Hematopoietic multipotent progenitor cell treated with erythropoietin and hydrocortisone succinate and interleukin-3 and kit ligand, for 15 days (in vitro differentiated cells): ENCODE measurements around the gene ZNF184.
"Not testable (repeated sequence)": the region's sequence is repeated elsewhere in the genome, so short reads cannot be mapped to it uniquely, and the experiment has no call there.

ENCODE experiments used
- DNase-seq: peaks from one replicate; pipeline ENCODE4 v3.0.0-alpha.2; 2015; ENCODE audit warnings: low spot score

Gene ZNF184

DNA sequence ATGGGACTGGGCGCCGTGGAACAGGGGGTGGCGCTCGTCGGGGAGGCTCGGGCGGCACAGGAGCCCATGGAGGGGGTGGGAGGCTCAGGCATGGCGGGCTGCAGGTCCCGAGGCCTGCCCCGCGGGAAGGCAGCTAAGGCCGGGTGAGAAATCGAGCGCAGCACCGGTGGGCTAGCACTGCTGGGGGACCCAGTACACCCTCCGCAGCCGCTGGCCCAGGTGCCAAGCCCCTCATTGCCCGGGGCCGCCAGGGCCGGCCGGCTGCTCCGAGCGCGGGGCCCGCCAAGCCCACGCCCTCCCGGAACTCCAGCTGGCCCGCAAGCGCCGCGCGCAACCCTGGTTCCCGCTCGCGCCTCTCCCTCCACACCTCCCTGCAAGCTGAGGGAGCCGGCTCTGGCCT lies 48.1 kb downstream of the ZNF184 start:
- DNase-seq = not testable (repeated sequence)

DNA sequence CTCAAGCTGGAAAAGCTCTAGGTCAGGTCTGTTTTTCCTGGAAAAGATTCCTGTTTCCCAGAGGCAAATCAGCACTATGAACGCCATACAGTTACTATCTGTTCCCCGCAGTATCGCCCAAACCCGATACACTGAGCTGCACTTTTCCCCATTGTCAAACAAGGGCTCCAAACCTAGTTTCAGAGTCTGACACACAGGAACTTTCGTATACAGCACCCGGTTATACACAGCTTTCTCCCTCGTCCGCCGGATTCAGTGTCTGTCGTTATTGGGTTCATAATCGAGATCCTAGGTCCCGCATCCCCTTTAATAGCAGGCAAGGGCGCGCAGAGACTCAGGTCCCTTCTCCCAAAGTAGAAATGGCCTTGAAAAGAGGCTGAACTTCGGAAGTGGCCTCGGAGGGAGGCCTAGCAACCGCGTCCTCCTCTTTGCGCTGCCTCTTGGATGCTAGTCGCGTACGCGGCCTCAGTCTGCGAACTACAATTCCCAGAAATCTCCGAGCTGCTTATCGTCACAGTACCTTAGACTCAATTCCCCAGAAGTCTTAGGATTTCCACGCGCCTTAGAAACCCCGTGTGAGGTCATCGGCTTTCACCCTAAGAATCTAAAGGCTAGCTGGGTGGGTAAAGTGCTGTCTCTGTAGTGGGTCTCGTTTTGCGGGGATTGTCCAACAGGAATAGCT lies 50.1 kb downstream of the ZNF184 start:
- DNase-seq = no peak

DNA sequence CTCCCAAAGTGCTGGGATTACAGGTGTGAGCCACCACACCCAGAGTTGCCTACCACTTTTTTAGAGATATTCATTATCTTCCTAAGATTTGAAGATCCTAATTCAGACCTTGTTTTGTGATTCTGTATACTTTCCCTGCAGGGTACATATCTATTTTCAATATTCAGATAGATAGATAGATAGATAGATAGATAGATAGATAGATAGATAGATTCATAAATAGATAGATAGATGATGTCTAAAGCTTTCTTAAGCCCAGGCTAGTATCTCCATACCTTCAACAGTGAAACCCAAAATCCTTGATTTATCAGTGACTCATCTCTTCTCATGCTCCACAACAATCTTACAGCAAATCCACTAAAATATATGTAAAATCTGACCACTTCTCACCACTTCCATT lies 53.5 kb downstream of the ZNF184 start:
- no peak for DNase-seq

DNA sequence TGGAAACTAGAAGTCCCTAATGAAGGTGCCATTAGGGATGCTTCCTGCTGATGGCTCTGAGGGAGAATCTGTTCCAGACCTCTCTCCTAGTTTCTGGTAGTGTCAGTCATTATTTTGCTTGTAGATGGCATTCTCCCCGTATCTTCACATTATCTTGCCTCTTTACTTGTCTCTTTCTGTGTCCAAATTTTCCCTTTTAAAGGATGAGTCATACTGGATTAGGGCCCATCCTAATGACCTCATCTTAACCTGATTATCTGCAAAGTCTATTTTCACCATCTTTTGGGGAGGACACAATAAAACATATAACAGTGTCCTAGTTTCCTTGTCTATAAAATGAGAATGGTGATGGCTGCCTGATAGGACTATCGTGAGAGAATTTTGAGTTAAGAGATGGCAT lies 57.0 kb downstream of the ZNF184 start:
- DNase-seq = no peak

DNA sequence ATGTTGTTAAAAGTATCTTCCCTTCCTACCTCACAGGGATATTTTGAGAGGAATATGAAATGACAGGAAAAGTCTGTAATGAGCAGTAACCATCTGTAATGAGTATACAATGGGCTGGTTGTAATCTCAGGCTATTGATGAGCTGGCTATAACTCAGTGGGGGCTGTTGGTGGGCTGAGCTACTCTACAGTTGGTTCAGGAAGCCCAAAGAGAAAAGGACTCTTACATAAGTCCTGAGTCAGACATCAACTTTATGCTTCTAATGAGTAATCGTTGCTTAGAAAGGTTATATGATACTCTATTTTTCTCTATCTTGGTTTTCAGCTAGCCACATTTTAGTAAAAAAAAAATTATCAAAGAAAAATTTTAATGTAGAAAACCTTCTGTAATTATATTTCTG lies 57.9 kb downstream of the ZNF184 start:
- no peak for DNase-seq

DNA sequence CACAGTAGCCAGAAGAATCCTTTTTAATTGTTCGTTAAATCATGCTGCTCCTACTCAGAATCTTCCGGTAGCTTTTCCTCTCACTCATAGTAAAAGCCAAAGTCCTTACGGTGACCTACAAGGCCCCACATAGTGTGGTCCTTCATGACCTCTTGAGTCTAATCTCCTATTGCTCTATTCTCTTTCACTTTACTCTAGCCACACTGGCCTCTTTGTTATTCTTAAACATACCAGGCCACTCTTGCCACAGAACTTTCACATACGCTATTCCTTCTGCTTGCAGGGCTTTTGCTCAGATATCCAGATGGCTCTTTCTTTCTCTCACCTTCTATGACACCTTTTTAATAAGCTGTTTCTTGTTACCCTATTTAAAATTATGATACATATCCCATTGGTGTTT lies 58.6 kb downstream of the ZNF184 start:
- DNase-seq = no peak

DNA sequence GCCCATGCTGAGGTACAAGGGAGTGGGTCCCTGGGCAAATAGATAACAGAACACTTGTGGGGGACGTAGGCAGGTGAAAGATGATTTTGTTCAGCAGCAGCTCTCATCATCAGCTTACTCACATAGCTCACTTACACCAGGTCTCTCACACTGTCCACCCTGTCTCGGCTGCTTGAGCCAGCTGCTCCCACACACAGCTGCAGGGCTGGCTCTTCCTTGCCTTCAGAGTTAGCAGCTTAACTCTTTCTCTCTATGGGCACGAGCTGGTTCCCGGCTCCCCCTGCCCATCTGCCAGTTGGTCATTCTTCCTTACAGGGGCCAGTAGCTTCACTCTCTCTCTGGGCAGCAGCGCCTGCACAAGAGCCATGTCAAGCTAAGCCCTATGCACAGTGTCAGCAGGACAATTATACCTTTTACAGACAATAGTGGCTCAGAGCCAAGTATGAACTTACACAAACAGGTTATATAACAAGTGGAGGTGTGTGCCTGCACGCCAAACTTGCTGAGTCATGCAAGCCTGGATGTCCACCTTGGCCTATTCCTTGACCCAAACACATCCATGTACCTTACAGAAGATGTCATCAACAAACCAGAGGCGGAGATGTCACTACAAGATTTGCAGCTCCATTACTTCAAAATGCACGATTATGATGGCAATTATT lies 65.6 kb downstream of the ZNF184 start:
- DNase-seq = no peak

DNA sequence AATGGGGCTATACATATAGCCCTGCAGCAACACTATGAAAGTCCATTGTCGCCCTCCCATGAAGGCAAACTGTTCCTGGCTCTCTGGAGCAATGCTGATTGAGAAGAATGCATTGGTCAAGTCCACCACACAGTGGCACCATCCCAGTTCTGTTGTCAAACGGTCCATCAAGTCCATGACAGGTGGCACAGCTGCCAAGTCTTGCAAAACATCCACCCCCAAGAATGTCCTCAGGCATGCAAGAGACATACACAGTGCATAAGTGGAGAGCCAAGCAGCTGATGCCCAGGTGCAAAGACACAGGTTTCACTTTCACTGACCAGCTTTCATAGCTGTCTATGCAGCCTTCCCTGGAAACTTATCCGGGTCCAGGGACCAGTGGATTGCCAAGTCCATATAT lies 66.8 kb downstream of the ZNF184 start:
- no peak for DNase-seq

DNA sequence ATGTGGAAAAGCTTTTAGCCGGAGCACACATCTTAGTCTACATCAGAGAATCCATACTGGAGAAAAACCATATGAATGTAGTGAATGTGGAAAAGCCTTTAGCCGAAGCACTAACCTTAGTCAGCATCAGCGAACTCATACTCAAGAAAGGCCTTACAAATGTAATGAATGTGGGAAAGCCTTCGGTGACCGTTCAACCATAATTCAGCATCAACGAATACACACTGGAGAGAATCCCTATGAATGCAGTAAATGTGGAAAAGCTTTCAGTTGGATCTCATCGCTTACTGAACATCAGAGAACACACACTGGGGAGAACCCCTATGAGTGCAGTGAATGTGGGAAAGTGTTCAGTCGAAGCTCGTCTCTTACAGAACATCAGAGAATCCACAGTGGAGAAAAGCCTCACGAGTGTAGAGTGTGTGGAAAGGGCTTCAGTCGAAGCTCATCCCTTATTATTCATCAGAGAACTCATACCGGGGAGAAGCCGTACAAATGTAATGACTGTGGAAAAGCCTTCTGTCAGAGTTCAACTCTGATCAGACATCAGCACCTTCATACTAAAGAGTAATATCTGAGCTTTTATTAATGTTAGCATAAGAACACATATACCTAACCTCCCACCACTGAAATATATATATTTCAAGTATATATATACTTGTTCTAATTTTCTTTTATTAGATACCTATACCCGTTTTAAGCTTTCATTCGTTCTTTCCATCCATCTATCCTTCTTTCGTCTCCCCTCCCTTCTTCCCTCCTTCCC lies 71.8 kb downstream of the ZNF184 start:
- DNase-seq = no peak
